Esophagus muscularis mucosa (tissue), 4 donors: ENCODE measurements around the gene FPR1. TPM values are rescaled to one million over a fixed set of nuclear protein-coding genes. Genes with fewer than 3 reads are reported as not detected.

Experiments
- DNase-seq: peaks from one replicate; pipeline ENCODE4 v3.0.0-alpha.2; 2017; ENCODE audit errors: extremely low spot score
- H3K27ac ChIP-seq, 4 donors: fragments of 200-600 bp; sonication (generic); replicated peaks in 1 of 4; 1 replicate in 3 of 4; 2 replicates in 1 of 4; pipeline ENCODE4 v1.5.1; 2016 to 2019; ENCODE audit warnings: mild to moderate bottlenecking in 1 of 4
- H3K27me3 ChIP-seq, 4 donors: fragments of 200-600 bp; sonication (generic); one replicate each; pipeline versions ENCODE4 v1.5.1 to v1.6.0; 2016 to 2019
- H3K36me3 ChIP-seq, 4 donors: fragments of 200-600 bp; sonication (generic); one replicate each; pipeline ENCODE4 v1.5.1; 2016 to 2019
- H3K4me1 ChIP-seq, 4 donors: fragments of 200-600 bp; sonication (generic); one replicate each; pipeline ENCODE4 v1.5.1; 2016 to 2019
- H3K4me3 ChIP-seq, 4 donors: fragments of 200-600 bp; sonication (generic); 1 replicate in 2 of 4; 2 replicates in 2 of 4; pipeline ENCODE4 v1.5.1; 2016 to 2019; ENCODE audit warnings: mild to moderate bottlenecking in 4 of 4, moderate library complexity in 1 of 4
- H3K9me3 ChIP-seq, 4 donors: fragments of 200-600 bp; sonication (generic); 1 replicate in 3 of 4; 2 replicates in 1 of 4; pipeline ENCODE4 v1.5.1; 2016 to 2019
- CTCF ChIP-seq, 3 experiments: fragments of 200-600 bp in 2 of 3; fragments of 450-650 bp in 1 of 3; sonication (generic) in 2 of 3; IDR thresholded peaks; one replicate each; pipeline ENCODE4 v1.5.1; 2017 to 2019; ENCODE audit warnings: antibody characterized with exemption in 3 of 3, mild to moderate bottlenecking in 2 of 3, moderate library complexity in 1 of 3
- EP300 ChIP-seq: sonication (generic); formaldehyde crosslinking; IDR thresholded peaks from one replicate; pipeline ENCODE4 v1.6.1; 2017; ENCODE audit warnings: antibody characterized with exemption
- POLR2A ChIP-seq: fragments of 450-650 bp; IDR thresholded peaks from one replicate; pipeline ENCODE4 v1.6.1; 2017; ENCODE audit warnings: antibody characterized with exemption, moderate library complexity, mild to moderate bottlenecking, low read depth
- POLR2AphosphoS5 ChIP-seq, 2 donors: sonication (generic); formaldehyde crosslinking; IDR thresholded peaks; one replicate each; pipeline ENCODE4 v1.6.1; 2017; ENCODE audit warnings: antibody characterized with exemption in 2 of 2
- WGBS: methylation state at CpG from one replicate; pipeline ENCODE4 v1.1.5; 2018; 5-methylcytosine and 5-hydroxymethylcytosine counted together
- intact Hi-C: fragments of 100-400 bp; cut with DNase I; formaldehyde crosslinking; loops from one replicate; pipeline ENCODE4 v1.15.1; 2023
- total RNA-seq, 4 donors: library from RNA; depleted of rRNA; stranded (reverse); fragments of >200 nt; gene quantifications; one replicate each; pipeline versions ENCODE4 v1.1.0 to v1.2.1, GENCODE V29; 2016

Gene FPR1
- total RNA-seq, 4 donors from 2014 or later, result 3.7 to 38.9 (median 7.7) TPM

GRCh38 chr19:51719251-51719988, 32.3 kb downstream of the FPR1 start:
- Histone ChIP-seq H3K9me3 (no peaks in the 10 kb centered on the region), H3K27me3 (peaks cover 0 to 89% (median 20%) of the 10 kb centered on the region in 4 donors), H3K4me3 (peak overlapping the region; percentile 27 to 50 (median 35)), H3K27ac (no peak overlapping the region), H3K36me3 (no peaks in the 10 kb centered on the region), H3K4me1 (peaks cover 9 to 11% (median 10%) of the 10 kb centered on the region in 4 donors)
- WGBS, result 12% methylated on average over 20 of the region's 83 CpGs
- DNase-seq, result no peak
- intact Hi-C loops, result no loop called here
- no peak for TF ChIP-seq POLR2A
- no peak for TF ChIP-seq EP300
- TF ChIP-seq POLR2AphosphoS5 (IDR thresholded peaks at IDR 0.05), result no peak
- TF ChIP-seq CTCF (IDR thresholded peaks at IDR 0.05), result no peak

GRCh38 chr19:51716925-51717324, 34.8 kb downstream of the FPR1 start:
- Histone ChIP-seq H3K9me3 (no peaks in the 10 kb centered on the region), H3K36me3 (no peaks in the 10 kb centered on the region), H3K4me3 (no peak overlapping the region), H3K4me1 (peaks cover 9 to 11% (median 10%) of the 10 kb centered on the region in 4 donors), H3K27ac (no peak overlapping the region), H3K27me3 (peaks cover 0 to 67% (median 19%) of the 10 kb centered on the region in 4 donors)
- no peak for DNase-seq
- WGBS, result 78% methylated on average over 4 of the region's 11 CpGs
- intact Hi-C loops, result no loop called here
- TF ChIP-seq CTCF (IDR thresholded peaks at IDR 0.05), result no peak
- no peak for TF ChIP-seq POLR2AphosphoS5 (IDR thresholded peaks at IDR 0.05)
- no peak for TF ChIP-seq EP300
- TF ChIP-seq POLR2A, result no peak

GRCh38 chr19:51715850-51716249, 35.8 kb downstream of the FPR1 start:
- H3K4me1 ChIP-seq, result peaks cover 9 to 11% (median 10%) of the 10 kb centered on the region in 4 donors
- intact Hi-C loops, result no loop called here
- no peaks in the 10 kb centered on the region for H3K9me3 ChIP-seq
- no peak overlapping the region for H3K4me3 ChIP-seq
- TF ChIP-seq POLR2AphosphoS5 (IDR thresholded peaks at IDR 0.05) (no peak), CTCF (IDR thresholded peaks at IDR 0.05) (no peak), POLR2A (no peak), EP300 (no peak)
- no peak overlapping the region for H3K27ac ChIP-seq
- WGBS, result 89% methylated on average over 3 of the region's 3 CpGs
- H3K27me3 ChIP-seq, result peaks cover 0 to 57% (median 19%) of the 10 kb centered on the region in 4 donors
- no peaks in the 10 kb centered on the region for H3K36me3 ChIP-seq
- DNase-seq, result no peak

- no peak for DNase-seq
- 61% methylated on average over 3 of the region's 3 CpGs for WGBS
- intact Hi-C loops, result no loop called here
- no peak overlapping the region for H3K4me3 ChIP-seq
- H3K4me1 ChIP-seq, result peaks cover 8 to 9% (median 9%) of the 10 kb centered on the region in 4 donors
- H3K9me3 ChIP-seq, result no peaks in the 10 kb centered on the region
- H3K27me3 ChIP-seq, result peaks cover 0 to 47% (median 13%) of the 10 kb centered on the region in 4 donors
- no peak overlapping the region for H3K27ac ChIP-seq
- no peaks in the 10 kb centered on the region for H3K36me3 ChIP-seq
- no peak for TF ChIP-seq POLR2AphosphoS5 (IDR thresholded peaks at IDR 0.05)
- TF ChIP-seq POLR2A, result no peak
- no peak for TF ChIP-seq CTCF (IDR thresholded peaks at IDR 0.05)
- no peak for TF ChIP-seq EP300
These were observed 36.8 kb downstream of the FPR1 start for GRCh38 chr19:51714848-51715247.
